ENCODE data around the gene PWP2.

The PWP2 gene

DNA sequence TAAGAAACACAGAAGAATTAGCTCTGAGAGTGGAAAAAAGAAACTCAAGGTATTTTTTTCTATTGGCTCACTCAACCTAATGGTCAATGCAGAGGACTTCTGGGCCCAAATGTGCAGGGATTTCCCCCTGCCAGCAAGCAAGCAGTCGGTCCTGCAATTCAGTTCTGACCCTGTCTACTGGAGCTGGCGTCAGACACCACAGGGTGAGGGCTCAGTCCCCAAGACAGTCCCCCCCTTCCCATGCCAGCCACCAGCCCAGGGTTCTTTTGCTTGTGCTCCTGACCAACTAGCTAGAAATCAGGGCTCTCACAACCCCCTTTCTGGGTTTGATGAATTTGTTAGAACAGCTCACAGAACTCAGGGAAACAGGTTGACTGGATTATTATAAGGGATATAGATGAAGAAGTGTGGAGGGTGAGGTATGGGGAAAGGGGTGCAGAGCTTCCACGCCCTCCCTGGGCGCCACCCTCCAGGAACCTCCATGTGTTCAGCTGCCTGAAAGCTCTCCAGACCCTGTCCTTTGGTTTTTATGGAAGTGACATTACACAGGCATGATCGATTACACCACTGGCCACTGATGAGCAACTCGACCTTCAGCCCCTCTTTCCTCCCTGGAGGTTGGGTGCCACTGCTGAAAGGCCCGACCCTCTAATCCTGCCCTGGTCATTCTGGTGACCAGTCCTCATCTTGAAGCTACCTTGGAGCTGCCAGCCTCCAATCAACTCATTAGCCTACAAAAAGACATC is 22.5 kb upstream of the PWP2 start:
- Histone ChIP-seq H3K4me3 (ENCODE audit: low read length) (no peak overlapping the region), H3K4me1 (ENCODE audit: control insufficient read depth, low read depth, low read length) (no peaks in the 10 kb centered on the region), H3K36me3 (ENCODE audit: control insufficient read depth, low read depth, low read length) (peaks cover 70% of the 10 kb centered on the region), H3K27me3 (ENCODE audit: control insufficient read depth, insufficient read depth, low read length) (no peaks in the 10 kb centered on the region), H3K27ac (ENCODE audit: low read length) (no peak overlapping the region), H3K9ac (ENCODE audit: low read length) (no peak overlapping the region), H3K9me3 (ENCODE audit: control insufficient read depth, low read depth, low read length) (no peaks in the 10 kb centered on the region)

DNA sequence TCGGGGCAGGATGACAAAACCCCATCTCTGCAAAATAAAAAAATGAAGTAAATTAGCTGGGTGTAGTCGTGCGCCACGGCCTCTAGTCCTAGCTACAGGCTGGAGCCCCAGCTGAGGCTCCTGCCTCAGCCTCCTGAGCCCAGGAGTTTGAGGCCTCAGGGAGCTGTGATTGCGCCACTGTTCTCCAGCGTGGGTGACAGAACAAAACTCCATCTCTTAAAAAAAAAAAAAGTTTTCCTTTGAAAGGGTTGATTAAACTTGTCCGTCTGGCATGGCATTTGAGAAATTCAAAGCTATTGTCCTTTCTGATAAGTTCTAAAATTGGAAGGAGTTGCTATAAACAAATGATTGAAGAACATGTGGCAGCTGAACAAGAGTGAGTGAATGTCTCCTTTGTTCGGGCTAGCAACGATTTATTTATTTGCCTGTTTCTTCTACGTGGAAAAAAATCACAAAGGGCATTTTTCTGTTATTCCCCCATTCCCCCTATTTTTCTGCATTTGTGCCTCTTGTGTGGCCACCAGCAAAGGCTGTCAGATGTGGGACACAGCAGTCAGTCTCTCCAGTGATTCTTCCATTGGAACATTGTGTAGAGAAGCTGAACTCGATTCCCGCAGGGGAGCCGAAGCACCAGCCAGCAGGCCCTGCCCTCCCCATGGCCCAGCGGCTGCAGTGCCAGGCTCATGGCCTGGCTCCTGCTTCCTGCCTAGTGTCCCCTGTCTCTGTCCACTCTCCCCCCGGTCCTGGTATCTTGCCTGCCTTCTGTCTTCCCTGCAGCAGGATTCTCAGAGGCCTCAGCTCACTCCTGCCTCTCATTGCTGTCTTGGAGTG is 21.5 kb upstream of the PWP2 start:
- peaks cover 75% of the 10 kb centered on the region for H3K36me3 ChIP-seq (ENCODE audit: control insufficient read depth, low read depth, low read length)
- no peaks in the 10 kb centered on the region for H3K27me3 ChIP-seq (ENCODE audit: control insufficient read depth, insufficient read depth, low read length)
- no peaks in the 10 kb centered on the region for H3K9me3 ChIP-seq (ENCODE audit: control insufficient read depth, low read depth, low read length)
- H3K4me3 ChIP-seq (ENCODE audit: low read length): no peak overlapping the region
- H3K9ac ChIP-seq (ENCODE audit: low read length): no peak overlapping the region
- H3K4me1 ChIP-seq (ENCODE audit: control insufficient read depth, low read depth, low read length): no peaks in the 10 kb centered on the region
- no peak overlapping the region for H3K27ac ChIP-seq (ENCODE audit: low read length)

DNA sequence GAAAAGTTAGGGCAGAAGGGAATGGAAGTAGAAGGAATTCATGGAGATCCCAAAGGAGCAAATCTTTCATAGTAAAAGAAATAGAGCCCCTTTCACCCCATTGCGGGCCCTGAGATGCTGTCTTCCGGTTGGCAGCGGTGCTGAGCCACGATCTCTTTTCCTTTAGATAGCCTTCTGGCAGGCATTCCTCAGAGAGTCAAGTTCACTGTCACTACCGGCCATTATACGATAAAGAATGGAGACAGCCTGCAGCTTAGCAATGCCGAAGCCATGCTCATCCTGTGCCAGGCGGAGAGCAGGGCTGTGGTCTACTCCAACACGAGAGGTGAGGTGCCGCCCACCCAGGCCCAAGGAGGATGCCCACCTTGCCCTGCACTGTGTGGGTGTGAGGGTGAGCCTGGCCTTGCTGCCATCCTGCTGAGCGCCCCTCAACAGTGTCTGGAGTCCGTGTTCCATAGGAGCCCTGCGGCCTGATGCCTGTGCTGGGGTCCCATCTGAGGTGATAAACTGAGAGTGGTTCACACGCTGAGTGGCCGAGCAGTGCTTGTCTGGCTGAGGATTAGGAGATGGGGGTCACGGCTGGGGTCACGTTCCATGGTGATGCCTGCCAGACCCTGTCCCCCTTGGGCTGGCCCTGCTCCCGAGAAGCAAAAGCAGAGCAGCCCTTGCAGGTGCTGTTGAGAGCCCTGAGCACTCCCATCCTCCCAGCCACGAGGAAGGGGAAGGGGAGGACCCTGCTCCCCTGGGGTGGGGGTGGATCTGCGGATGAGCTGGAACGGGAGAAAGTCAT is 20.4 kb upstream of the PWP2 start:
- H3K36me3 ChIP-seq (ENCODE audit: control insufficient read depth, low read depth, low read length): peaks cover 66% of the 10 kb centered on the region
- no peaks in the 10 kb centered on the region for H3K9me3 ChIP-seq (ENCODE audit: control insufficient read depth, low read depth, low read length)
- no peak overlapping the region for H3K4me3 ChIP-seq (ENCODE audit: low read length)
- no peak overlapping the region for H3K27ac ChIP-seq (ENCODE audit: low read length)
- no peak overlapping the region for H3K9ac ChIP-seq (ENCODE audit: low read length)
- no peaks in the 10 kb centered on the region for H3K27me3 ChIP-seq (ENCODE audit: control insufficient read depth, insufficient read depth, low read length)
- H3K4me1 ChIP-seq (ENCODE audit: control insufficient read depth, low read depth, low read length): no peaks in the 10 kb centered on the region

DNA sequence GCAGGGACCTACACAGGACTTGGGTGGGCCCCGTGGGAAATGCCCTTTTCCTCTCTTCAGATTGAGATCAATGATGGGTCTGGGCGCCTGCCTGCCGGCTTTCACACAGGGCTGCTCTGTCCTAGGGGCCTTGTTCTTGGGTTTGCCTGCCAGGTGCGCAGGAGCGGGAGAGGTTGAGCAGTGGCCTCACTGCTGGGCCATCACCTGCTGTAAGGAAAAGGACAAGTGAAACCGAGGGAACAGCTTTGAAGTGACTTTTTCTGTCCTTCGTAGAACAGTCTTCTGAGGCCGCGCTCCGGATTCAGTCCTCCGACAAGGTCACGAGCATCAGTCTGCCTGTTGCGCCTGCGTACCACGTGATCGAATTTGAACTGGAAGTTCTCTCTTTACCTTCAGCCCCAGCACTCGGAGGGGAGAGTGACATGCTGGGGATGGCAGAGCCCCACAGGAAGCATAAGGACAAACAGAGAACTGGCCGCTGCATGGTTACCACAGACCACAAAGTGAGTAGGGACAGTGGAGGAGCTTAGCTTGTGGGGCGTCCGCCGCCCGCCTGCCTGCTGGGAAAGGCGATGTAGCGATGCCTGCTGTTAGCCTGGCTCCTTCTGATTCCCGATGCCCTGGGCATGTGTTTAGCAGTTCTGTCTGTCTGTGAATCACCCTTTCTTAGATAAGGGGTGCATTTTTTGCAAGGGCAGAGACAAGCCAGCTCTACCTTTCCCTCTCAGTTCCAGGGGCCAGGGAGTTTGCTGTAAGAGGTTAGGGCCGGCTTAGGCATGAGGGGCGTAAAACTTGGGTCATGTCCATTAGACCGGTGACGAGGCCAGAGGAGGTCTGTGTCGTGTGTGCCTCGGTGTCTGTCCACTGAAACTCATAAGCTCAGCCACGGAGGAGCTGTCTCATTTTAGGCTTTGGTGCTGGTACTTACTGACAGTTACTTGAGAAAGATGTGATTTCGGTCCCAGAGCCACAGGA is 19.5 kb upstream of the PWP2 start:
- H3K27me3 ChIP-seq (ENCODE audit: control insufficient read depth, insufficient read depth, low read length): no peaks in the 10 kb centered on the region
- H3K36me3 ChIP-seq (ENCODE audit: control insufficient read depth, low read depth, low read length): peaks cover 63% of the 10 kb centered on the region
- H3K4me3 ChIP-seq (ENCODE audit: low read length): no peak overlapping the region
- no peaks in the 10 kb centered on the region for H3K4me1 ChIP-seq (ENCODE audit: control insufficient read depth, low read depth, low read length)
- H3K9me3 ChIP-seq (ENCODE audit: control insufficient read depth, low read depth, low read length): no peaks in the 10 kb centered on the region
- no peak overlapping the region for H3K27ac ChIP-seq (ENCODE audit: low read length)
- H3K9ac ChIP-seq (ENCODE audit: low read length): no peak overlapping the region

DNA sequence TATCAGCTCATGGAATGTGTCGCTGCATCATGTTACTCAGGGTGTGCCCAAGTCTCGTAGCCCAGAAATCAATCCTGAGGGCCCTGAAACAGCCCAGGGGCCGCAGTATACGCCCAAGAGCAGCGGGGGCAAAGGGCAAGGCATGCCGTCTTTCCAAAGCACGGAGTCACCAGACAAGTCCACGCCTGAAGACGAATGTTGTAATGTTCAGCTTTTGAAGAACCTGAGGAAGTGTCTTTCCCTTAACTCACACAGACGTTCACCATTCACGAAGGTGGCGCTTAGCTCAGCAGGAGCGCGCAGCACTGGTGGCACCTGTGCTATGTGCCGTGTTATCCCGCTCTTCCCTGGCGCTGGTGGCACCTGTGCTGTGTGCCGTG is 18.8 kb upstream of the PWP2 start:
- no peaks in the 10 kb centered on the region for H3K4me1 ChIP-seq (ENCODE audit: control insufficient read depth, low read depth, low read length)
- no peak overlapping the region for H3K27ac ChIP-seq (ENCODE audit: low read length)
- no peak overlapping the region for H3K9ac ChIP-seq (ENCODE audit: low read length)
- peaks cover 60% of the 10 kb centered on the region for H3K36me3 ChIP-seq (ENCODE audit: control insufficient read depth, low read depth, low read length)
- no peak overlapping the region for H3K4me3 ChIP-seq (ENCODE audit: low read length)
- no peaks in the 10 kb centered on the region for H3K27me3 ChIP-seq (ENCODE audit: control insufficient read depth, insufficient read depth, low read length)
- no peaks in the 10 kb centered on the region for H3K9me3 ChIP-seq (ENCODE audit: control insufficient read depth, low read depth, low read length)

DNA sequence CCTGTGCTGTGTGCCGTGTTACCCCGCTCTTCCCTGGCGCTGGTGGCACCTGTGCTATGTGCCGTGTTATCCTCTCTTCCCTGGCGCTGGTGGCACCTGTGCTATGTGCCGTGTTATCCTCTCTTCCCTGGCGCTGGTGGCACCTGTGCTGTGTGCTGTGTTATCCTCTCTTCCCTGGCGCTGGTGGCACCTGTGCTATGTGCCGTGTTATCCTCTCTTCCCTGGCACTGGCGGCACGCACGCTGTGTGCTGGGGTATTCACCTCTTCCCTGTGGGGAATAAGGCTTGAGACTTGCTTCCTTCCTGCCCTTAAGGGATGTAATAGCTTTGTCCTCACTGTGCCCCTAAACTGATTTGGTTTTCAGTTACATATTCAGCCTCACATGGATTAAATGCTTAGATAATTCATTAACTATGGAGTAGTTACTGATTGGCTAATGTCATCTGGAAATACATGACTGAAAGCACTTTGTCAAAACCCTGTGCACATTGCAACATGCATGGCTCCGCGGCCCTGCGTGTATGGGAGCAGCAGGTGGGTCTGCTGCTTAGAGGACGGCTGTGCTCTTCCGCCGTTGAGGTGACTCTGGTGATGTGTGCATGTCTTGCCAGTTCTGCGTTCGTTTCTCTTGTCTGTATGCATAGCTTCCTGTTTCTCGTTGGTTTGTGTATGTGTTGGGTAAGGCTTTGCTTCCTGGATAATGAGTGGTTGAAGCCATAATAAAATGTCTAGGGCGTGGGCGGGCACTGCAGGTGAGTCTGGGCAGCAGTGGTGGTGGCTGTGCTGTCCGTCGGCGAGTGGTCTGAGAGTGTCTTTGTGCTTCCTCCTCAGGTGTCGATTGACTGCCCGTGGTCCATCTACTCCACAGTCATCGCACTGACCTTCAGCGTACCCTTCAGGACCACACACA is 17.9 kb upstream of the PWP2 start:
- Histone ChIP-seq H3K4me3 (ENCODE audit: low read length) (no peak overlapping the region), H3K9ac (ENCODE audit: low read length) (no peak overlapping the region), H3K9me3 (ENCODE audit: control insufficient read depth, low read depth, low read length) (no peaks in the 10 kb centered on the region), H3K27ac (ENCODE audit: low read length) (no peak overlapping the region), H3K36me3 (ENCODE audit: control insufficient read depth, low read depth, low read length) (peaks cover 51% of the 10 kb centered on the region), H3K27me3 (ENCODE audit: control insufficient read depth, insufficient read depth, low read length) (no peaks in the 10 kb centered on the region), H3K4me1 (ENCODE audit: control insufficient read depth, low read depth, low read length) (no peaks in the 10 kb centered on the region)

DNA sequence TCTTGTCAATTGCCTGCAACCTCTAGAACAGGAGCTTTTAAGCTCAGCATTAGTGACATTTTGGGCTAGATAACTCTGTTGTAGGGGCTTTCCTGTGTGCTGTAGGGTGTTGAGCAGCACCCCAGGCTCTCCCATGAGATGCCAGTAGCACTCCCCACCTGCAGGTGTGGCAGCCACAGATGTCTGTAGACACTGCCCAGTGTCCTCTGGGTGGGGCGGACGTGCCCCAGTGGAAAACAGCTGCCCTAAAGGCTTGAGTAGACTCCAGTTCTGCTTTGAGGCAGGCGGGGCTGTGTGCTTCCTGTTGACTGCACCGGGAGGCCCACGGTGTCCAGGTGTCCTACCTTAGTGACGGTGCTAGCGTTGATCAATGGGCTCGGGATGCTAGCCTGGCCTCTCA is 16.9 kb upstream of the PWP2 start:
- no peak overlapping the region for H3K27ac ChIP-seq (ENCODE audit: low read length)
- no peaks in the 10 kb centered on the region for H3K4me1 ChIP-seq (ENCODE audit: control insufficient read depth, low read depth, low read length)
- no peaks in the 10 kb centered on the region for H3K27me3 ChIP-seq (ENCODE audit: control insufficient read depth, insufficient read depth, low read length)
- no peak overlapping the region for H3K4me3 ChIP-seq (ENCODE audit: low read length)
- H3K9ac ChIP-seq (ENCODE audit: low read length): no peak overlapping the region
- H3K9me3 ChIP-seq (ENCODE audit: control insufficient read depth, low read depth, low read length): no peaks in the 10 kb centered on the region
- H3K36me3 ChIP-seq (ENCODE audit: control insufficient read depth, low read depth, low read length): peaks cover 46% of the 10 kb centered on the region

DNA sequence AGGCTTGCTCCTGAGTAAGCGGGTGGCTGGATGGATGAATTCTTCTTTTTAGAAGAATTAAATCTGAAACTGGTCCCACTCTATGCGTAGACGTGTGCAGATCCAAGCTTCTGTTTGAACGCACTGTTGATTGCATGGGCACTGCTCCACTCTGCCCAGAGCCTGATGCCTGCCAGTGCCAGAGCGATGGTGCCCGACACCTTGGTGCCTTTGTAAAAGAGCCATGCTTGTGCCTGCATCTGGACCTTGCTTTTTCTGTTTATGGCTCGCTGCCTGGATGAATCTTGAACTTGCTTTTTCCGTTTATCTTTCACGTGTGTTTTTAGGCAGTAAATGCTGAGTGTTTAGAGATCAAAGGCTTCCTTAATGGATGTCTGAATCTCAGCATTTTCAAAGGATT is 15.0 kb upstream of the PWP2 start:
- H3K9me3 ChIP-seq (ENCODE audit: control insufficient read depth, low read depth, low read length): no peaks in the 10 kb centered on the region
- peaks cover 46% of the 10 kb centered on the region for H3K36me3 ChIP-seq (ENCODE audit: control insufficient read depth, low read depth, low read length)
- no peaks in the 10 kb centered on the region for H3K4me1 ChIP-seq (ENCODE audit: control insufficient read depth, low read depth, low read length)
- H3K4me3 ChIP-seq (ENCODE audit: low read length): no peak overlapping the region
- no peaks in the 10 kb centered on the region for H3K27me3 ChIP-seq (ENCODE audit: control insufficient read depth, insufficient read depth, low read length)
- H3K9ac ChIP-seq (ENCODE audit: low read length): no peak overlapping the region
- no peak overlapping the region for H3K27ac ChIP-seq (ENCODE audit: low read length)

DNA sequence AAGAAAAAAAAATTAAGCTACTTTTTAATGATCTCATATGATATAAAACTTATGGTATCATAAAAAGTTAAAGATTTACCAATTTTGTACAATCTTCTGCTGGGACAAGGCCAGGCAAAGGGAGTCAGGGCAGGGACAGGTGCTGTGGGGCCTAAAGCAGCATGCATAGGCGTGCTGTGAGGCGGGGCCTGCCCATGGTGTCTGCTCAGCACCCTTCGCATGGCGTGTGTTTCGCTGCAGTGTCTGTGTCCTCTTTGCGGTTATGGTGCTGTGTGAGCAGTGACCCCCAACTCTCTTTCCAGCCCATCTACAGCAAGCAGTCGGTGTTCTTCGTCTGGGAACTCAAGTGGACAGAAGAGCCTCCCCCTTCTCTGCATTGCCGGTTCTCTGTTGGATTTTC is 13.4 kb upstream of the PWP2 start:
- Histone ChIP-seq H3K36me3 (ENCODE audit: control insufficient read depth, low read depth, low read length) (peaks cover 31% of the 10 kb centered on the region), H3K9ac (ENCODE audit: low read length) (no peak overlapping the region), H3K27me3 (ENCODE audit: control insufficient read depth, insufficient read depth, low read length) (no peaks in the 10 kb centered on the region), H3K27ac (ENCODE audit: low read length) (no peak overlapping the region), H3K4me3 (ENCODE audit: low read length) (no peak overlapping the region), H3K4me1 (ENCODE audit: control insufficient read depth, low read depth, low read length) (no peaks in the 10 kb centered on the region), H3K9me3 (ENCODE audit: control insufficient read depth, low read depth, low read length) (no peaks in the 10 kb centered on the region)

DNA sequence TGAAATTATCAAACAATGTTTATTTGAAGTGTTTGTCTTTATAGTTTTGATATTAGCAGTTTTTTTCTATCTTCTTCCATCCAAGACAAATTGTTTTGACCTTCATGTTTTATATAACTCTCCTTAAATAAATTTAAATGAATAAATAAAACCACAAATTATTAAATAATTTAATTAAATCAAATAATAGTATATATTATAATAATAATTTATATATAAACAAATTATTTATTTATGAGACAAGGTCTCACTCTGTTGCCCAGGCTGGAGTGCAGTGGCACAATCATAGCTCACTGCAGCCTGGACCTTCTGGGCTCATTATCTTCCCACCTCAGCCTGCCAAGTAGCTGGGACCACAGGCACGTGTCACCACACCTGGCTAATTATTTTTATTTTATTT is 12.4 kb upstream of the PWP2 start:
- Histone ChIP-seq H3K4me1 (ENCODE audit: control insufficient read depth, low read depth, low read length) (no peaks in the 10 kb centered on the region), H3K9ac (ENCODE audit: low read length) (no peak overlapping the region), H3K27me3 (ENCODE audit: control insufficient read depth, insufficient read depth, low read length) (no peaks in the 10 kb centered on the region), H3K9me3 (ENCODE audit: control insufficient read depth, low read depth, low read length) (no peaks in the 10 kb centered on the region), H3K36me3 (ENCODE audit: control insufficient read depth, low read depth, low read length) (peaks cover 21% of the 10 kb centered on the region), H3K4me3 (ENCODE audit: low read length) (no peak overlapping the region), H3K27ac (ENCODE audit: low read length) (no peak overlapping the region)
